ENCODE results near the gene SLC17A7. TPM values are rescaled to one million over a fixed set of nuclear protein-coding genes. Genes with fewer than 3 reads are reported as not detected.

SLC17A7 gene
- polyA plus RNA-seq (2013, experiment 1 of 2): 0.66 TPM
- polyA plus RNA-seq (2013, experiment 2 of 2): 0.63 TPM

GRCh38 chr19:49441210-49441959 is at the start of gene SLC17A7:
TSS of gene SLC17A7 (minus strand) at chr19:49441527. CDS start at chr19:49441379, 148 bp downstream.
- H2BK12ac ChIP-seq (ENCODE audit: low read length in 2 of 2): no peak within 1 kb of the TSS
- H3K79me1 ChIP-seq (replicated peaks; ENCODE audit: low read length, poor library complexity, severe bottlenecking): no peaks in the 10 kb centered on the region
- H3K36me3 ChIP-seq (ENCODE audit: control insufficient read depth in 1 of 2, insufficient read depth in 2 of 2, low read depth in 1 of 2, low read length in 2 of 2): peaks cover 0 to 6% of the 10 kb centered on the region in 2 experiments
- no peak within 1 kb of the TSS for H4K91ac ChIP-seq (ENCODE audit: low read length)
- no peak within 1 kb of the TSS for H3K18ac ChIP-seq (ENCODE audit: low read depth in 1 of 2, low read length in 2 of 2)
- peaks cover 54 to 60% of the 10 kb centered on the region in 2 experiments for H3K27me3 ChIP-seq (ENCODE audit: control insufficient read depth in 1 of 2, insufficient read depth in 1 of 2, low read length in 2 of 2)
- no peaks in the 10 kb centered on the region for H3K9me3 ChIP-seq (ENCODE audit: control insufficient read depth, low read length)
- no peak within 1 kb of the TSS for H2BK120ac ChIP-seq (ENCODE audit: low read depth, low read length)
- H2BK15ac ChIP-seq (ENCODE audit: low read depth, poor library complexity, severe bottlenecking): no peak within 1 kb of the TSS
- no peak within 1 kb of the TSS for H3K27ac ChIP-seq (ENCODE audit: low read length, poor library complexity, severe bottlenecking)
- peaks cover 13% of the 10 kb centered on the region for H3K4me1 ChIP-seq (ENCODE audit: control insufficient read depth, insufficient read depth, low read depth, low read length)
- H2AFZ ChIP-seq (ENCODE audit: low read depth, low read length): no peak within 1 kb of the TSS
- H2BK5ac ChIP-seq (ENCODE audit: low read depth, low read length, poor library complexity, severe bottlenecking): no peak within 1 kb of the TSS
- no peak within 1 kb of the TSS for H3K23ac ChIP-seq (ENCODE audit: low read length in 2 of 2)
- no peak within 1 kb of the TSS for H3K9ac ChIP-seq (ENCODE audit: low read length)
- H3K14ac ChIP-seq (ENCODE audit: low read length in 2 of 2): no peak within 1 kb of the TSS
- WGBS: 3% methylated on average over 43 of the region's 56 CpGs
- H2AK5ac ChIP-seq (ENCODE audit: low read length, severe bottlenecking): no peak within 1 kb of the TSS
- no peak within 1 kb of the TSS for H4K8ac ChIP-seq (ENCODE audit: low read length)
- H3K4me3 ChIP-seq (ENCODE audit: insufficient read depth in 1 of 2, low read depth in 1 of 2, low read length in 2 of 2): no peak within 1 kb of the TSS
- H3K4me2 ChIP-seq (ENCODE audit: low read length, poor library complexity, severe bottlenecking): peak within 1 kb of the TSS; percentile 59
- peak; percentile 39 for DNase-seq
- no peak within 1 kb of the TSS for H3K4ac ChIP-seq (ENCODE audit: low read depth in 1 of 2, low read length in 2 of 2)

GRCh38 chr19:49490287-49491029 is 49.1 kb upstream of the SLC17A7 start:
- Histone ChIP-seq H3K27me3 (ENCODE audit: control insufficient read depth in 1 of 2, insufficient read depth in 1 of 2, low read length in 2 of 2) (no peaks in the 10 kb centered on the region), H2AFZ (ENCODE audit: low read depth, low read length) (no peak overlapping the region), H3K9ac (ENCODE audit: low read length) (peak overlapping the region; percentile 100), H2BK12ac (ENCODE audit: low read length in 2 of 2) (peak overlapping the region in 1 of 2 experiments; percentile 24), H3K36me3 (ENCODE audit: control insufficient read depth in 1 of 2, insufficient read depth in 2 of 2, low read depth in 1 of 2, low read length in 2 of 2) (peaks cover 44 to 53% of the 10 kb centered on the region in 2 experiments), H2BK5ac (ENCODE audit: low read depth, low read length, poor library complexity, severe bottlenecking) (no peak overlapping the region), H3K27ac (ENCODE audit: low read length, poor library complexity, severe bottlenecking) (peak overlapping the region; percentile 64), H2AK5ac (ENCODE audit: low read length, severe bottlenecking) (no peak overlapping the region), H2BK120ac (ENCODE audit: low read depth, low read length) (no peak overlapping the region), H3K4ac (ENCODE audit: low read depth in 1 of 2, low read length in 2 of 2) (no peak overlapping the region), H3K4me3 (ENCODE audit: insufficient read depth in 1 of 2, low read depth in 1 of 2, low read length in 2 of 2) (peak overlapping the region in 1 of 2 experiments; percentile 97), H2BK15ac (ENCODE audit: low read depth, poor library complexity, severe bottlenecking) (no peak overlapping the region), H4K91ac (ENCODE audit: low read length) (no peak overlapping the region), H4K8ac (ENCODE audit: low read length) (peak overlapping the region; percentile 57), H3K18ac (ENCODE audit: low read depth in 1 of 2, low read length in 2 of 2) (no peak overlapping the region), H3K79me1 (replicated peaks; ENCODE audit: low read length, poor library complexity, severe bottlenecking) (peaks cover 3% of the 10 kb centered on the region), H3K14ac (ENCODE audit: low read length in 2 of 2) (no peak overlapping the region), H3K4me1 (ENCODE audit: control insufficient read depth, insufficient read depth, low read depth, low read length) (peaks cover 27% of the 10 kb centered on the region), H3K4me2 (ENCODE audit: low read length, poor library complexity, severe bottlenecking) (peak overlapping the region; percentile 66), H3K9me3 (ENCODE audit: control insufficient read depth, low read length) (no peaks in the 10 kb centered on the region), H3K23ac (ENCODE audit: low read length in 2 of 2) (peak overlapping the region in 1 of 2 experiments; percentile 91)
- WGBS: 96% methylated on average over 26 of the region's 27 CpGs
- DNase-seq: no peak

DNA sequence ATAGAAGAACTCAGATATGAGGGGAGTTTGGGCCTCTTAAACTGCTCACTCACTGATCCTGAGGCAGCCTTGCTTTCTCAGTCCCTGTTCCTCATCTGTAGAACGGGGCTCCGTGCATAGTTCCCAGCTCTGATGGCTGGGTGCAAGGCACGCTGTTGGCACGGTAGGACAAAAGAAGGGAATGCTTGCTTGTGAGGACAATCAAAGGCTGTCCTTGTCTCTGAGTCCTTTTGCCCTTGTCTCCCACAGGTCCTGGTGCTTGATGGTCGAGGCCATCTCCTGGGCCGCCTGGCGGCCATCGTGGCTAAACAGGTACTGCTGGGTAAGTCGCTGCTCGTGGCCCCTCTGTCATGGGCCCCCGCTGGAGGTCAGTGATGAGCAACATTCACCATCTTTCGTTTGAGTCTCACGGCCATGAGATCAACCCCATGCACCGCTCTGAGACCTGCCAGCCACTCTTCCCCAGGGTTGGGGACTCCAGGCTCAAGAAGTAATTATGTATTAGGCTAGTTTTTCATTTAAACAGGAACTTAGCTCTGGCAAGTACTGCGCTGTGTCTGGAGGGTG is 48.4 kb upstream of the SLC17A7 start:
- Histone ChIP-seq H3K9me3 (ENCODE audit: control insufficient read depth, low read length) (no peaks in the 10 kb centered on the region), H2AFZ (ENCODE audit: low read depth, low read length) (no peak overlapping the region), H2BK15ac (ENCODE audit: low read depth, poor library complexity, severe bottlenecking) (no peak overlapping the region), H3K23ac (ENCODE audit: low read length in 2 of 2) (peak overlapping the region in 1 of 2 experiments; percentile 66), H3K14ac (ENCODE audit: low read length in 2 of 2) (peak overlapping the region in 1 of 2 experiments; percentile 0), H2BK5ac (ENCODE audit: low read depth, low read length, poor library complexity, severe bottlenecking) (no peak overlapping the region), H3K4me3 (ENCODE audit: insufficient read depth in 1 of 2, low read depth in 1 of 2, low read length in 2 of 2) (peak overlapping the region; percentile 38 to 97), H2BK12ac (ENCODE audit: low read length in 2 of 2) (no peak overlapping the region), H3K36me3 (ENCODE audit: control insufficient read depth in 1 of 2, insufficient read depth in 2 of 2, low read depth in 1 of 2, low read length in 2 of 2) (peaks cover 44 to 53% of the 10 kb centered on the region in 2 experiments), H3K27ac (ENCODE audit: low read length, poor library complexity, severe bottlenecking) (peak overlapping the region; percentile 64), H2AK5ac (ENCODE audit: low read length, severe bottlenecking) (no peak overlapping the region), H2BK120ac (ENCODE audit: low read depth, low read length) (no peak overlapping the region), H3K79me1 (replicated peaks; ENCODE audit: low read length, poor library complexity, severe bottlenecking) (peaks cover 3% of the 10 kb centered on the region), H4K8ac (ENCODE audit: low read length) (no peak overlapping the region), H3K27me3 (ENCODE audit: control insufficient read depth in 1 of 2, insufficient read depth in 1 of 2, low read length in 2 of 2) (no peaks in the 10 kb centered on the region), H3K4ac (ENCODE audit: low read depth in 1 of 2, low read length in 2 of 2) (no peak overlapping the region), H3K18ac (ENCODE audit: low read depth in 1 of 2, low read length in 2 of 2) (no peak overlapping the region), H3K9ac (ENCODE audit: low read length) (peak overlapping the region; percentile 100), H3K4me1 (ENCODE audit: control insufficient read depth, insufficient read depth, low read depth, low read length) (peaks cover 24% of the 10 kb centered on the region), H4K91ac (ENCODE audit: low read length) (peak overlapping the region; percentile 6), H3K4me2 (ENCODE audit: low read length, poor library complexity, severe bottlenecking) (peak overlapping the region; percentile 66)
- 75% methylated on average over 15 of the region's 15 CpGs for WGBS
- no peak for DNase-seq
